Measurements from ENCODE around the gene LHPP. TPM values are rescaled to one million over a fixed set of nuclear protein-coding genes. Genes with fewer than 3 reads are reported as not detected.

Gene LHPP
- total RNA-seq, 4 donors from 2014 or later, result 8.7 to 19.9 (median 15.5) TPM

DNA sequence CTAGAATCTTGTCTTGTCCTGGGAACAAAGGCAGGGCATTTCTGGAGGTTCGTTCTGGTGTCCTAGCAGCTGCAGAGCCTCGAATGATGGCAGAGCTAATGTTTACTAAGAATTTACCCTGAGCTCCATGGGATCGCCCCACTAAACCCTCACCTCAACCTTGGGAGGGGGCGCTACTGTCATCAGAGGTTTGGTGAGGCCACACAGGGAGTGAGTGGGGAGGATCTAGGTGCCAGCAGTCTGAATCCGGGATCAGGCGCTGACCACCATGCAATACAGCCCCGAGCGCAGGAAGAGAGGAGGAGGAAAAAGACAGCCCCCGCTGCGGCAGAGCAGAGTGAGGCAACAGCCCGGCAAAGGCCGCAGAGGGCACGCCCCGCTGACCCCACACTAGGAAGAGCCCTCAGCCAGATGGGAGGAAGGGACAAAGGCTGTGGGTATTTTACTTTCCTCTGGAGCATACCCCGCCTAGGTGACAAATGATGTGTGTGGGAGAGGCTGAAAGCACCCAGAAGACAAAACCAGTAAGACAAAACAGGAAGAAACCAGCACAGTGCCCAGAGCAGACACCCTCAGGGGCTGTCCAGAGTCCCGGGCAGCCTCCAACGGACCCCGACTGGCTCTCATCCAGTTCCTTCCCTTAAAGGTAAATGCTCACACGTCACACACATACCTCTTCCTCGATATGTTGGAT, 179.1 kb downstream of the LHPP start:
- intact Hi-C loops (cut with DNase I; ENCODE audit: low total_unique reads), result no loop called here
- no peak overlapping the region for H3K4me3 ChIP-seq (ENCODE audit: low read depth, poor library complexity, severe bottlenecking)
- WGBS, 2 donors, result 46 to 61% methylated on average over 20 of the region's 20 CpGs
- no peak for DNase-seq (ENCODE audit: low spot score in 2 of 2)
- TF ChIP-seq POLR2A (IDR thresholded peaks at IDR 0.05), result no peak
- TF ChIP-seq, protein P1, sequence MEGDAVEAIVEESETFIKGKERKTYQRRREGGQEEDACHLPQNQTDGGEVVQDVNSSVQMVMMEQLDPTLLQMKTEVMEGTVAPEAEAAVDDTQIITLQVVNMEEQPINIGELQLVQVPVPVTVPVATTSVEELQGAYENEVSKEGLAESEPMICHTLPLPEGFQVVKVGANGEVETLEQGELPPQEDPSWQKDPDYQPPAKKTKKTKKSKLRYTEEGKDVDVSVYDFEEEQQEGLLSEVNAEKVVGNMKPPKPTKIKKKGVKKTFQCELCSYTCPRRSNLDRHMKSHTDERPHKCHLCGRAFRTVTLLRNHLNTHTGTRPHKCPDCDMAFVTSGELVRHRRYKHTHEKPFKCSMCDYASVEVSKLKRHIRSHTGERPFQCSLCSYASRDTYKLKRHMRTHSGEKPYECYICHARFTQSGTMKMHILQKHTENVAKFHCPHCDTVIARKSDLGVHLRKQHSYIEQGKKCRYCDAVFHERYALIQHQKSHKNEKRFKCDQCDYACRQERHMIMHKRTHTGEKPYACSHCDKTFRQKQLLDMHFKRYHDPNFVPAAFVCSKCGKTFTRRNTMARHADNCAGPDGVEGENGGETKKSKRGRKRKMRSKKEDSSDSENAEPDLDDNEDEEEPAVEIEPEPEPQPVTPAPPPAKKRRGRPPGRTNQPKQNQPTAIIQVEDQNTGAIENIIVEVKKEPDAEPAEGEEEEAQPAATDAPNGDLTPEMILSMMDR (IDR thresholded peaks at IDR 0.05), result no peak

DNA sequence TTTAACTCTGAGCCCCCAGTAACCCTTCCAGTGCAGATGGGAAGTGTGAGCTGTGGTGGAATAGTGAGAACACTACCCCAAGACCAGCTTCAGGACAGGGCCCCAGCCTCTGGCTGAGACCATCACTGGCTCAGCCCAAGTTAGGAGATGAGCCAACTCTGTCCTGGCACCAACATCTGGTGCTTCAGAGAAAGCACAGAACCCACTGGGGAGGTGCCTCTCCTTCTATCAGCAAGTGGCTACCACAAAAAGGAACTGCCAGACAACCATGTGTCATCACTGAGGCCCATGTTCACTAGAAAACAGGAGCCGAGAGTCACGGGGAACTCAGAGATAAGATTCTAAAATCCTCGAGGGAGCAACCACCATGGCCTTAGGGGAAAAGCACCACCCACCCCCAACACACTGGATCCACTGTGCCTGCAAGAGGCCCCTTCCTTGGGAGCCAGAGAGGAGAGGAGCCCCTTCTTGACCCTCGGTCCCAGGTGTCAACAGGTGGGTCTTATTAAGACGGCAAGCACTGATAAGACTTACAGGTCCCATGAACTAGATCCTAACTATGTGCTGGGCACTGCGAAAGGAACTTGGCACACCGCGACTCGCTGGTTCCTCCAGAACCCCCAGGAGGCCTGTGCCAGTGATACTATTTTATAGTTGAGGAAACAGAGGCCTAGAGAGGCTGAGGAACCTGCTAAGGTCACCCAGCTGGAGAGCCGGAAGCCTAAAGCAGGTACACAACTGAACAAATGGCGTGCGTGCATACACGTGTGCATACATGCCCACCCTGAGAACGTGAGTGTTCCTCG, 179.9 kb downstream of the LHPP start:
- 43 to 53% methylated on average over 13 to 15 of the region's 15 CpGs for WGBS, 2 donors
- DNase-seq (ENCODE audit: low spot score in 2 of 2), result no peak
- no peak for TF ChIP-seq POLR2A (IDR thresholded peaks at IDR 0.05)
- TF ChIP-seq, protein P1 (IDR thresholded peaks at IDR 0.05), result no peak
- H3K4me3 ChIP-seq (ENCODE audit: low read depth, poor library complexity, severe bottlenecking), result no peak overlapping the region
- intact Hi-C loops (cut with DNase I; ENCODE audit: low total_unique reads), result no loop called here

DNA sequence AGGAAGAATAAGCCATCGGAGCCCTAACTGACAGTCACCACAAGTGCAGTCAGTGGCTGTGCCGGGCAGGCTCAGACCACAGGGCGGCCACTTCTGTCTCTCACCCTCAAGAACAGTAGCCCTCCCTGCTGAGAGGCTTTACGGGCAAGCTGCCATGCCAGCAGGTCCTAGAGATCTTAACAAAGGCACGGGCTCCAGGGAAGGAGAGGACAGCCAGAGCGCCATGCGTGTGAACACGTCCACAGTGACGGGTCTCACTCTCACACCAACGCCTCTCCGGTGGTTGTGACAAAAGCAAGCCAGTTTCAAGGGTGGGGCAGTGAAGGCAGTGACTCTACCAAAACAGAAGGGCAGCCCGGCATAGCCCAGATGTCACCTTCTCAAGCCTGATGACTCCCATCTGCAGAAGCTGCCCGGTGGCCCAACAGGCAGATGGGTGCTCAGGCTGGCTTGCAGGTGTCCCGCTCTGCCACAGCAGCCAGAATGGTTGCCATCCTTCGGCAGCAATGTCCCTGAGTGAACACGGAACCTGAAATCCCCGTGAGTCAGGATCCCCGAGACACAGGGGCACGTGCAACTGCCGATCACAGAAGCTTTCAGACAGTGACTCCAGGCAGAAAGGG, 180.6 kb downstream of the LHPP start:
- no peak for DNase-seq (ENCODE audit: low spot score in 2 of 2)
- intact Hi-C loops (cut with DNase I; ENCODE audit: low total_unique reads), result no loop called here
- no peak overlapping the region for H3K4me3 ChIP-seq (ENCODE audit: low read depth, poor library complexity, severe bottlenecking)
- no peak for TF ChIP-seq POLR2A (IDR thresholded peaks at IDR 0.05)
- TF ChIP-seq, protein P1 (IDR thresholded peaks at IDR 0.05), result no peak
- 83 to 91% methylated on average over 19 to 20 of the region's 20 CpGs for WGBS, 2 donors

DNA sequence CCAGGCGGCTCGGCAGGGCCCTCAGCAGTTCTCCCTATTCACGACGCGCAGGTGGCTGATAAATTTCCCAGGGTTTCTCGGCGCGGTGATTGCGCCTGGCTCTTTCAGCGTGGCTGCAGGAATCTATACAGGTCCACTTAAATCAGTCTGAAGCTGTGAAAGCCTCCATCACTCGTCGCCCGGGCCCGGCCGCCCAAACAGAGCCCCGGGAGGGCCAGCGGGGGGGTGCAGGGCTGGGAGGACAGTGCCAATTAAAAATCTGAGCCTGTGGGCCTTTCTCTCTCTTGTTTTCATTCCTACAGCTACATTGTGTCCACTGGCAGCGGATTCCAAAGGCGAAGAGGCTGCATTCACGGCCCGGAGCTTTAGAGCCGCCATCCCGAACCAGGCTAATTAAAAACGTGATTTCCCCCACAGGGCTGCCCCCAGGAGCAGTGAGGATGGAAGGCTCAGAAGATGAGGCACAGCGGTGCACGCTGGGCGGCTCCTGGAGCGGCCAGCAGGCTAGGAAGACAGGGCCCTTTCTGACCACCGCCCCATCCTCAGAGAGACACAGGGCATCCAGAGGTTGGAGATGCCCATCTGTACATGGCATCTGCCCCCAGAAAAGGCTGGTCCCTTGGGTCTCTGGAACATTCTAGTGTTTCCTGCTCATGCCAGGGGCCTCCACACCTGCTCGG, 181.8 kb downstream of the LHPP start:
- intact Hi-C loops (cut with DNase I; ENCODE audit: low total_unique reads), result no loop called here
- H3K4me3 ChIP-seq (ENCODE audit: low read depth, poor library complexity, severe bottlenecking), result no peak overlapping the region
- no peak for DNase-seq (ENCODE audit: low spot score in 2 of 2)
- 93 to 96% methylated on average over 28 to 30 of the region's 30 CpGs for WGBS, 2 donors
- TF ChIP-seq, protein P1 (IDR thresholded peaks at IDR 0.05), result no peak
- TF ChIP-seq POLR2A (IDR thresholded peaks at IDR 0.05), result no peak

GRCh38 chr10:124644236-124644635, 182.6 kb downstream of the LHPP start:
- WGBS, 2 donors, result 84 to 100% methylated on average over 3 to 4 of the region's 4 CpGs
- intact Hi-C loops (cut with DNase I; ENCODE audit: low total_unique reads), result no loop called here
- H3K4me3 ChIP-seq (ENCODE audit: low read depth, poor library complexity, severe bottlenecking), result no peak overlapping the region
- no peak for DNase-seq (ENCODE audit: low spot score in 2 of 2)
- TF ChIP-seq POLR2A (IDR thresholded peaks at IDR 0.05), result no peak
- TF ChIP-seq, protein P1 (IDR thresholded peaks at IDR 0.05), result no peak
